RWPE1 (cell line): ENCODE results near the gene H2AZ2.
"Not testable (repeated sequence)": the region's sequence is repeated elsewhere in the genome, so short reads cannot be mapped to it uniquely, and the experiment has no call there.

ENCODE experiments used
- CTCF ChIA-PET: fragments of 350-600 bp; sonication (Branson Sonifier 250); formaldehyde crosslinking; extraction: SDS; loops from one replicate; lab custom pipeline; 2021; lab: Yijun Ruan, JAX
- POLR2A ChIA-PET: fragments of 400-600 bp; formaldehyde crosslinking; extraction: SDS; loops from one replicate; lab custom pipeline; 2020; ENCODE audit warnings: antibody characterized with exemption; ENCODE audit not compliant: low non-redundant PET; lab: Yijun Ruan, JAX
- DNase-seq: peaks from one replicate; pipeline ENCODE4 v3.0.0; 2012; ENCODE audit warnings: low spot score
- H3K27ac ChIP-seq: fragments of 450-650 bp; 2 replicates; pipeline ENCODE4 v1.5.1; 2017
- CTCF ChIP-seq: fragments of 450-650 bp; conservative IDR thresholded peaks from 2 replicates; pipeline ENCODE4 v1.5.1; 2017; ENCODE audit warnings: low read depth, mild to moderate bottlenecking

Gene H2AZ2

GRCh38 chr7:44872787-44873186 is 24.9 kb upstream of the H2AZ2 start:
- DNase-seq: no peak
- H3K27ac ChIP-seq: no peak overlapping the region
- no peak for TF ChIP-seq CTCF
- POLR2A ChIA-PET: no interaction called here
- CTCF ChIA-PET: interaction anchor here (0.6 to 0.9 kb wide), 3 partner anchors 151 to 350 kb away, joined by 3 to 4 read pairs (median 3); no protein-coding TSS in a partner anchor

GRCh38 chr7:44871918-44872317 is 24.0 kb upstream of the H2AZ2 start:
- DNase-seq, H3K27ac ChIP-seq, POLR2A ChIA-PET: not testable (repeated sequence)
- CTCF ChIA-PET: interaction anchor here (0.6 to 0.7 kb wide), 2 partner anchors 152 to 349 kb away, joined by 3 read pairs; no protein-coding TSS in a partner anchor

DNA sequence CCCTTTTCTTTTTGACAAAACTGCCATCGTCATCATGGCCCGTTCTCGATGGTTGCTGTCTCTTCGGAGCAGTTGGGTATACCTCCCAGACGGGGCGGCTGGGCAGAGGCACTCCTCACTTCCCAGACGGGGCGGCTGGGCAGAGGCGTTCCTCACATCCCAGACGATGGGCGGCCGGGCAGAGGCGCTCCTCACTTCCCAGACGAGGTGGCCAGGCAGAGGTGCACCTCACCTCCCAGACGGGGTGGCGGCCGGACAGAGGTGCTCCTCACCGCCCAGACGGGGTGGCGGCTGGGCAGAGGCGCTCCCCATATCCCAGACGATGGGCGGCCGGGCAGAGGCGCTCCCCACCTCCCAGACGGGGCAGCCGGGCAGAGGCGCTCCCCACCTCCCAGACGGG is 22.9 kb upstream of the H2AZ2 start:
- CTCF ChIA-PET, POLR2A ChIA-PET, DNase-seq, H3K27ac ChIP-seq: not testable (repeated sequence)

- DNase-seq, H3K27ac ChIP-seq, CTCF ChIA-PET, POLR2A ChIA-PET: not testable (repeated sequence)
Observed at GRCh38 chr7:44870336-44870735, 22.4 kb upstream of the H2AZ2 start.

- H3K27ac ChIP-seq: peak overlapping the region; percentile 46; the same call in 1 of the 2 replicates
- ChIA-PET POLR2A (interaction anchor here (0.7 kb wide), 1 partner anchor 18 kb away, joined by 5 read pairs; the partner anchor contains the start of gene PURB), CTCF (interaction anchor here (0.6 to 1.2 kb wide), 3 partner anchors 12 to 1650 kb away, joined by 3 to 5 read pairs (median 3); no protein-coding TSS in a partner anchor)
- DNase-seq: peak; percentile 71
- TF ChIP-seq CTCF: no peak
Observed at GRCh38 chr7:44867073-44867995, 19.4 kb upstream of the H2AZ2 start.

GRCh38 chr7:44861949-44862348 is 14.1 kb upstream of the H2AZ2 start:
- POLR2A ChIA-PET, DNase-seq, H3K27ac ChIP-seq: not testable (repeated sequence)
- CTCF ChIA-PET: interaction anchor here (0.6 to 1.2 kb wide), 3 partner anchors 63 to 638 kb away, joined by 3 to 4 read pairs (median 4); no protein-coding TSS in a partner anchor

GRCh38 chr7:44858161-44858560 is 10.3 kb upstream of the H2AZ2 start:
- POLR2A ChIA-PET: no interaction called here
- peak; percentile 37 for TF ChIP-seq CTCF
- H3K27ac ChIP-seq: no peak overlapping the region
- no peak for DNase-seq
- CTCF ChIA-PET: interaction anchor here (0.6 to 2.9 kb wide), 5 partner anchors 26 to 278 kb away, joined by 3 to 43 read pairs (median 6); partner anchors contain the start of gene PURB

GRCh38 chr7:44854644-44855364 is 6.9 kb upstream of the H2AZ2 start:
- no peak for TF ChIP-seq CTCF
- DNase-seq: no peak
- CTCF ChIA-PET: interaction anchor here (0.6 to 1.8 kb wide), 2 partner anchors 234 to 281 kb away, joined by 3 to 8 read pairs; no protein-coding TSS in a partner anchor
- no peak overlapping the region for H3K27ac ChIP-seq
- POLR2A ChIA-PET: interaction anchor here (0.6 kb wide), 1 partner anchor 14 kb away, joined by 8 read pairs; no protein-coding TSS in a partner anchor
